Astrocyte (in vitro differentiated cells and primary cell): ENCODE data around the gene PTPN14.

Experiments
- EZH2 ChIP-seq: IDR thresholded peaks from 2 replicates; pipeline ENCODE4 v1.6.1; 2012; ENCODE audit warnings: mild to moderate bottlenecking, low read length, inconsistent platforms; ENCODE audit not compliant: insufficient read depth
- TF ChIP-seq, protein P1 (sequence below): IDR thresholded peaks from 2 replicates; pipeline ENCODE4 v1.5.1; 2011; ENCODE audit warnings: low read depth, mild to moderate bottlenecking, inconsistent platforms, low read length, moderate library complexity; ENCODE audit not compliant: insufficient read depth

DNA sequence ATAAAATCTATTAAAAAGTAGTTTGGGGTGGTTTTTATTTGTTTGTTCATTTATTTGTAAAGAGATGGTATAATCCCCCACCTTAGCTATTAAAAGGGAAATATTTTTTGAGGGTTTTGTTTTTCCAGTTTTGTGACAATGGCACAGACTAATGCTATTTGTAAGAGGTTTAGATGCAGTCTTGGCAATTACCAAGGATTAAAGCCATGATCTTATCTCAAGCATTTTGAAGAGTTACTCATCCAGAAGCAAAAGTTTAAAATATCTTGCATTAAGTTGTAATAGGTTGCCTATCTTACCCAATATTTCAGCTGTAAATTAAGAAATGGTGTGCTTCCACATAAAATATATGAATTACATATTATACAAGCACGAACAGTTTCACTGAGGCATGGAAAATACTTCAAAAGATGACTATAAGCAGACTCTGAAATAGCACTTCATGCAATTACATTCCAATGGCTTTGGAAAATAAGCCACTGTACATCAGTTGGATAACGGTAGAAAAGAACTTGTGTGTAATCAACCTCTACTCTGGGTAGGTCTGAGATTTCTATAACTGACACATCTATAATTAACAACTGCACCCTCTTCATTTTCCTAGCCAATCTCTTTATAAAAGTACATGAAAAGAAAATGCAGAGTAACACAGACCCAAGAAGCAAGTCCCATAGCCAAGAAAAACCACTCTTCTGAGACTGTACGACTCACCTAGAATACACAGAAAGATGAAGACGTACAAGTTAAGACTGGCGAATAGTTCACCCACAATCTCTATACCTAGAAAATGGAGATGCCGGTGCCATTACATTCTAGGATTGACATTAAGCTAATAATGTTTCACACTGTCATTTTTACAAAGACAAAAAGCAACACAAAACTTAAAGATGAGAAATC lies 95.2 kb downstream of the PTPN14 start:
- TF ChIP-seq EZH2: no peak
- TF ChIP-seq, protein P1, sequence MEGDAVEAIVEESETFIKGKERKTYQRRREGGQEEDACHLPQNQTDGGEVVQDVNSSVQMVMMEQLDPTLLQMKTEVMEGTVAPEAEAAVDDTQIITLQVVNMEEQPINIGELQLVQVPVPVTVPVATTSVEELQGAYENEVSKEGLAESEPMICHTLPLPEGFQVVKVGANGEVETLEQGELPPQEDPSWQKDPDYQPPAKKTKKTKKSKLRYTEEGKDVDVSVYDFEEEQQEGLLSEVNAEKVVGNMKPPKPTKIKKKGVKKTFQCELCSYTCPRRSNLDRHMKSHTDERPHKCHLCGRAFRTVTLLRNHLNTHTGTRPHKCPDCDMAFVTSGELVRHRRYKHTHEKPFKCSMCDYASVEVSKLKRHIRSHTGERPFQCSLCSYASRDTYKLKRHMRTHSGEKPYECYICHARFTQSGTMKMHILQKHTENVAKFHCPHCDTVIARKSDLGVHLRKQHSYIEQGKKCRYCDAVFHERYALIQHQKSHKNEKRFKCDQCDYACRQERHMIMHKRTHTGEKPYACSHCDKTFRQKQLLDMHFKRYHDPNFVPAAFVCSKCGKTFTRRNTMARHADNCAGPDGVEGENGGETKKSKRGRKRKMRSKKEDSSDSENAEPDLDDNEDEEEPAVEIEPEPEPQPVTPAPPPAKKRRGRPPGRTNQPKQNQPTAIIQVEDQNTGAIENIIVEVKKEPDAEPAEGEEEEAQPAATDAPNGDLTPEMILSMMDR: no peak
